ENCODE results near the gene ATG4D.
"Not testable (repeated sequence)": the region's sequence is repeated elsewhere in the genome, so short reads cannot be mapped to it uniquely, and the experiment has no call there.

Gene ATG4D

DNA sequence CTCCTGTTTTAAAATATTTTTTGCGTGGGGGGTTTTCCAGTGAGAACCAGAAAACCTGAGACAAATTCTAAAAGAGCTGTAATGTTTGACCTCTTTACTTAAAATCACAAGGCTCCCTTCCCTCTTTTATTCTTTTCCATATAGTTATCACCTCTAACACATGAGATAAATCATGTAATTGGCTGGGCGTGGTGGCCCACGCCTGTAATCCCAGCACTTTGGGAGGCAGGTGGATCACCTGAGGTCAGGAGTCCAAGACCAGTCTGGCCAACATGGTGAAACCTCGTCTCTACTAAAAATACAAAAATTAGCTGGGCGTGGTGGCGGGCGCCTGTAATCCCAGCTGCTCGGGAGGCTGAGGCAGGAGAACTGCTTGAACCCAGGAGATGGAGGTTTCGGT, 7.3 kb downstream of the ATG4D start:
- FAIRE-seq; DNase-seq (ENCODE audit: low spot score): not testable (repeated sequence)

- DNase-seq (ENCODE audit: low spot score) (no peak), FAIRE-seq (no peak)
Measured at GRCh38 chr19:10551698-10552301, 8.1 kb downstream of the ATG4D start.

DNA sequence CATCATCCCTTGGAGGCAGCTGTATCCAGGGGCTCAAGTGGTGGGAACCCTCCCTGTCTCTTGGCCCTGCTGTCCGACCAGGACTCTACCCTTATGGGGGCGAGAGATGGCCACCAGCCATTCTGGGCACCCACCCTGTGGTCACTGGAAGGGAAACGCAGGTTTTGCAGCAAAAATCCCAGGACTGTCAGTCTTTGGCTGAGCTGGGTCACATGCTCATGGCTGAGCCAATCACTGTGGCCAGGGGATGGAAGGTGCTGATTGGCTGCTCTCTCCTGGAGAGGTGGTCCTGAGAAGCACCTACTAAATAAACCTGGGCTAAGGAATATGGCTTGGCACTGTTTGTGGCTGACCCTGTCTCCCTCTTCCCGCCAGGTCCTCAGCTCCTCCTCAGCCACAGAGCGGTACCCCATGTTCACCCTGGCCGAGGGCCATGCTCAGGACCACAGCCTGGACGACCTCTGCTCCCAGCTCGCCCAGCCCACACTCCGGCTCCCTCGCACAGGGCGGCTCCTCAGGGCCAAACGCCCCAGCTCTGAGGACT, 8.9 kb downstream of the ATG4D start:
- no peak for DNase-seq (ENCODE audit: low spot score)
- no peak for FAIRE-seq

DNA sequence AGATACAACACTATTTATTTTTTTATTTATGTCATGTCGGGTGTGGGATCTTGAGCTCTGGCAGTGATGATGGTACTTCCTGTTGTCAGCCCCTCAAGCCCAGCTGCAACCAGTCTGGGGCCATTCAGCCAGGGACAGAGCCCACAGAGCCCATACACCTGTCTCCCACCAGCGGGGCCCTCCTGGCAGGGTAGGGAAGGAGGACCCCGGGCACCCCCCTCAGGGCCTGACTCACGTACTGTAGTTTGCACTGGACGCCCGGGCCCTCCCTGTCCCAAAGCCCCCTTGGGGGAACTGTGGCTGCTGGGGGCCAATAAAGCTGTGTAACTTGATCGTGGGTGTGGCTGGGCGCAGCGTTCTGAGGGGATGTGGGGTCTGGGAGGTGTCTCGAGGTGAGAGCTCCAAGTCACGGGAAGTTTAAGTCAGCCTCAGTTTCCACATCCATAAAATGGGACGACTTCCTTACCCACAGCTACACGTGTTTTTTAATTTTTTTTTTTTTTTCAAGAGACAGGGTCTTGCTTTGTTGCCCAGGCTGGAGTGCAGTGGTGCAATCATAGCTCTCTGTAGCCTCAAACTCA, 9.5 kb downstream of the ATG4D start:
- no peak for FAIRE-seq
- DNase-seq (ENCODE audit: low spot score), result no peak

DNA sequence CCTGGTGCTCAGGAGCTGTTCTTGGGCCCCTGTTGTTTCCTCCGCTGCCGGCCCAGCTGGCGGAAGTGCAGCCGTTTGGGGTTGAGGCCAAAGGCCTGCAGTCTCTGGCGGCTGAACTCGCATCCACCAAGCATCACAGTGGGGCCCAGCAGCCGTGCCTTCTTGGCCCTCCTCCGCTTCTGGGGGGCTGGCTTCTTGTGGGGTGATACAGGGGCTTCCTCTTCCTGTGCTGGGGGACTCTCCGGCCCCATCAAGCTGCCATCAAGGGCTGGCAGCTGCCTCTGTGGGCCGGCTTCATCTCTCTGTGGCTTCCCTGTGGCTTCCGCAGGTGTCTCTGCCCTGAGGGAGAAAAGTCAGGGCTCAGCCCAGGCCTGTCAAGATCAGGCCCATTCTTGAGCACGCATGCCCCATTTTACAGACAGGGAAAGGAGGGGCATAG, 10.3 kb downstream of the ATG4D start:
- DNase-seq (ENCODE audit: low spot score) (no peak), FAIRE-seq (no peak)

DNA sequence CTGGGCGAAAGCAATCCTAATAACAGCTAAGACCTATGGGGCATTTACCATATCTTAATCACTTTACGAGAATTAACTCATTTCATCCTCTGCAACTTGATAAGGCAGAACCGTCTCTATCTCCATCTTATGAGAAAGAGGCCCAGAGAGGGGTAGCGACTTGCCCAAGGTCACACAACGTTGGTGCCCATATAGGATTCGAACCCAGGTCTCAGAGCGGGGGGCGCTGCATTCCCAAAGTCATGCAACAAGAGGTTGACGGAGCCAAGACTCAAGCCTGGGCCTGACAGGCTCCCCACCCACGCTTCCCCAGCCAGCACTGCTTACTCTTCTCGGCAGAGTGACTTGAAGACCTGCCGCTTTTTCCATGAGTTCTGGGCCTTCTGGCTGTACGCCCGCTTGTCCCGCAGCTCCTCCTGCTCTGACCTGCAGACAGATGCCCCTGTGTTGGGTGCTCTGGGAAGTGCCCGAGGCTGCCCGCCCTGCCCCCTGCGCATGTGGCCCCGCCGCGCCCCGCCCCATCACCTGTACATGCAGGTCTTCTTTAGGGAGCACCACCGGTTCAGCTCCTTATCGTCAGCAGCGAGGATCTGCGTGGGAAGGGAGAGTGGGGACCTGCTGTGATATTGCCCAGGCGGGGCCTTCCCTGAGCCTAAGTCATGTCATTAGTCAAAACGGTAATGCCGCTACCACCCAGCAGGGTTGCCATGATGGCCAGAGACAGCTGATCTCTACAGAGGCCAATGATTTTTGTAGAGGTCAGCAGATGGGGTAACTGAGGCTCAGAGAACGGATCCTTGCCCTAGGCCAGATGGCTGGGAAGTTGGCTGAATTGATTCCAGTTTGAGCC, 11.3 kb downstream of the ATG4D start:
- no peak for FAIRE-seq
- no peak for DNase-seq (ENCODE audit: low spot score)

- FAIRE-seq (no peak), DNase-seq (ENCODE audit: low spot score) (no peak)
Measured at GRCh38 chr19:10555610-10555973, 11.9 kb downstream of the ATG4D start.

DNA sequence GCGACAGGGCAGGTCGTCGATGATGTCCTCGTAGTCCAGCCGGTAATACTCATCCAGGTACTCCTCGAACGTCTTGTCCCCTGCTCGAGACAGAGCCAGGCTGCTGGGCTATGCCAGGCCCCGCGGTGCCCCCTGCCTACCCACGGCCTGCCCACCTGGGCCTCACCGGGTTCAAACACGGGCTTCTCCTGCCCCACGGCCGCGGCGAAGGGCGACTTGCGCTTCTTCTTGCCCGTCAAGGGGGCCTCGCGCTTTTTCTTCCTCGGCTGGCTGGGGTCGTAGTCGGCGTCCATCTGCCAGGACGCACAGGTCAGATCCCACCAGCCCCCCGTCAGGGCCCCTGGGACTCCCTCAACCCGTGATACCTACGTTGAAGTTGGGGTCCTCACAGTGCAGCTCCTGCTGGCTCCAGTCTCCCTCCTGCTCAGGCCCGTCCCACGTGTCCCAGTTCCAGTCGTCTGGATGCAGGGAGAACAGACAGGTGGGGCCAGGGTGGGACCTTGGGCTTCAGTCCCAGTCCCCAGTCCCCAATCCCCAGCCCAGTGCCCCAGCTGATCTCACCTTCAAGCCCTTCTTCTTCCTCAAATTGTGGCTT, 14.0 kb downstream of the ATG4D start:
- DNase-seq (ENCODE audit: low spot score) (no peak), FAIRE-seq (no peak)

GRCh38 chr19:10560154-10560553, 16.4 kb downstream of the ATG4D start:
- DNase-seq (ENCODE audit: low spot score) (no peak), FAIRE-seq (no peak)

GRCh38 chr19:10562609-10563008, 18.9 kb downstream of the ATG4D start:
- FAIRE-seq (no peak), DNase-seq (ENCODE audit: low spot score) (no peak)

DNA sequence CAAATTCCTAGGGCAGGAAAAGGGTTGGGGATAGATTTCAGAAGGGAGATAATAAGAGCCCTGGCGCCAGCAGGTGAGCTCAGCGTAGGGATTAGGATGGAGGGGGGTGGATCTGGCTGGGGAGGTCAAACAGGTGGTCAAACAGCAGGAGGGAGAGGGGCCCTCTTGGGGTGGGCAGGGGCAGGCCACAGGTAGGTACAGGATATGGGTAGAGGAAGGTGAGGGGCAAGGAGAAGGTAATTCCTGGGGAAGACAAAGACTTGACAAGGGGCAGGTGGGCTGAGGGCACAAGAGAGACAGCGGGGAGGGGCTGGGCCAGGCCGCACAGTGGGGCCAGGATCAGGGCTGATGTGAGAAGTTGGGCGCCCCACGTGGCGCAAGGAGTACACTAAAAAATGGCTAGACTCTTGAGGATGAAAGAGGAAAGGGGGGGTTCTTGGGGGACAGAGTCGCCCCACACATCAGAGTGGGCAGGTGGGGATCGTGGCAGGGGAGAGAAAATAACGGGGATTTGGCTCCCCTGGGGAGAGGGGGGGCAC, 21.4 kb downstream of the ATG4D start:
- FAIRE-seq, result no peak
- DNase-seq (ENCODE audit: low spot score), result peak; percentile 41

- peak; percentile 93 for DNase-seq (ENCODE audit: low spot score)
- FAIRE-seq, result peak; percentile 84
Measured at GRCh38 chr19:10565567-10566407, 22.1 kb downstream of the ATG4D start, which contains the start of gene KRI1. KRI1 (minus strand) TSS chr19:10566010; CDS start chr19:10565999, 11 bp downstream.

DNA sequence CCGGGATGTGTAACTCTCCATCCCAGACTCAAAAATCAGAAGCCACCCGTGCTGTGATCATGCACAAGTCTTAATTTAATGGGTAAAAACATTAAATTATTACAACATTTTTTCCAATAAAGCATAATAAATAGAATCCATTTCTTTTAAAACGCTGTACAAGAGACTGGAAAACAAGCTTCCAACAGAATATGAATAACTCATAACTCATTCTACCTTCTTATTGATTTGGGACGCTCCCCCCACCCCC, 22.6 kb downstream of the ATG4D start:
- FAIRE-seq (no peak), DNase-seq (ENCODE audit: low spot score) (no peak)

- FAIRE-seq, result no peak
- no peak for DNase-seq (ENCODE audit: low spot score)
Measured at GRCh38 chr19:10566658-10567410, 23.1 kb downstream of the ATG4D start.

DNA sequence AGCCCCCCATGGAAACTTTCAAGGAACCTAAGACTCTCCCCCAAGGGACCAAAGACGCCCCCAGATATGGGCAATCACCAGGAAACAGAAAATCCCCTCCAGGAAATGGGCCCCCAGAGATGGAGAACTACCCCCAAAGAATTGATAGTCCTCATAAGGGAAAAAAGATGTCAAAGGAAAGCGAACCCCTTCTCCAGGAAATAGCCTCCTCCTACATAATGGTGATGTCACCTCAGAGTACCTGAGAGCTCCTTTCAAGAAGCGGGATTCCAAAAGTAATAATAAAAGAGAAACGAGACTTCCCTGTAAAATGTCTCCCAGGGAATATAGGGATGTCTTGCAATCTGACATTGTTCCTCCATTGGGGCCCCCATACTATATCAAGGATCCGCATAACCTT, 24.0 kb downstream of the ATG4D start:
- no peak for DNase-seq (ENCODE audit: low spot score)
- no peak for FAIRE-seq

- FAIRE-seq, result no peak
- DNase-seq (ENCODE audit: low spot score), result peak; percentile 29
Measured at GRCh38 chr19:10568062-10568825, 24.5 kb downstream of the ATG4D start.

- peak; percentile 76 for FAIRE-seq
Measured at GRCh38 chr19:10568826-10569651, 25.3 kb downstream of the ATG4D start, which contains the start of gene CDKN2D. CDKN2D (minus strand) TSS chr19:10568979; CDS start chr19:10568653, 326 bp downstream.

DNA sequence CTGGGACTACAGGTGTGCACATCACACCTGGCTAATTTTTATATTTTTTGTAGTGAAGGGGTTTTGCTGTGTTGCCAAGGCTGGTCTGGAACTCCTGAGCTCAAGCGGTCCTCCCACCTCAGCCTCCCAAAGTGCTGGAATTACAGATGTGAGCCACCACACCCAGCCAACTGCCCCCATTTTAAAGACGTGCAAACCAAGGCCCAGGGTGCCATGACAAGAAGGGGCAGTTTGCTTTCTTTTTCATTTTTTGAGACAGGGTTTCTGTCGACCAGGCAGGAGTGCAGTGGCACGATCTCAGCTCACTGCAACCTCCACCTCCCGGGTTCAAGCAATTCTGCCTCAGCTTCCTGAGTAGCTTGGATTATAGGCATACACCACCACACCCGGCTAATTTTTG, 30.1 kb downstream of the ATG4D start:
- DNase-seq (ENCODE audit: low spot score); FAIRE-seq: not testable (repeated sequence)

More at GRCh38 chr19:10568826-10569651, 25.3 kb downstream of the ATG4D start, which contains the start of gene CDKN2D:
- peak; percentile 85 for DNase-seq (ENCODE audit: low spot score)

All from urothelium cell line (cell line).